Testis (tissue), 3 donors: ENCODE results near the gene OSBPL9. TPM values are rescaled to one million over a fixed set of nuclear protein-coding genes. Genes with fewer than 3 reads are reported as not detected.

Experiments used
- DNase-seq: peaks from one replicate; pipeline ENCODE4 v3.0.0-alpha.2; 2019
- H3K27ac ChIP-seq, 2 donors: fragments of 200-600 bp; sonication (generic); one replicate each; pipeline ENCODE4 v1.5.1; 2019
- H3K27me3 ChIP-seq: fragments of 200-600 bp; sonication (generic); one replicate; pipeline ENCODE4 v1.5.1; 2019
- H3K36me3 ChIP-seq: fragments of 200-600 bp; sonication (generic); one replicate; pipeline ENCODE4 v1.5.1; 2017; ENCODE audit warnings: low read depth; ENCODE audit errors: missing control alignments
- H3K4me1 ChIP-seq: fragments of 200-600 bp; sonication (generic); one replicate; pipeline ENCODE4 v1.5.1; 2019
- H3K4me3 ChIP-seq, 2 donors: fragments of 200-600 bp; sonication (generic); one replicate each; pipeline ENCODE4 v1.5.1; 2017 to 2019
- H3K9me3 ChIP-seq: fragments of 200-600 bp; sonication (generic); one replicate; pipeline ENCODE4 v1.5.1; 2017
- POLR2A ChIP-seq: fragments of 450-650 bp; IDR thresholded peaks from one replicate; pipeline ENCODE4 v1.6.1; 2017; ENCODE audit warnings: antibody characterized with exemption, mild to moderate bottlenecking, moderate library complexity
- WGBS, 2 donors: methylation state at CpG; one replicate each; pipeline ENCODE4 v1.1.5; 2018; 5-methylcytosine and 5-hydroxymethylcytosine counted together
- intact Hi-C: fragments of 100-400 bp; cut with DNase I; formaldehyde crosslinking; loops from one replicate; pipeline ENCODE4 v1.15.1; 2023; ENCODE audit warnings: low total_unique reads
- polyA plus RNA-seq: library from polyadenylated mRNA; stranded (reverse); fragments of 350-450 nt; fragmentation: Illumina TruSeq; extraction: RNeasy Lipid Tissue Mini Kit (QIAGEN cat#74804); gene quantifications from one replicate; pipeline ENCODE4 v1.2.3, GENCODE V29; 2014; ENCODE audit warnings: low read depth, low replicate concordance; ENCODE audit not compliant: insufficient read depth
- total RNA-seq, 2 donors: library from RNA; depleted of rRNA; stranded (reverse); fragments of >200 nt; gene quantifications; one replicate each; pipeline ENCODE4 v1.2.3, GENCODE V29; 2016
- TF ChIP-seq, protein P1 (sequence below), 3 experiments: fragments of 450-650 bp in 2 of 3; fragments of 200-600 bp in 1 of 3; sonication (generic) in 1 of 3; IDR thresholded peaks; one replicate each; pipeline ENCODE4 v1.5.1; 2016 to 2019; ENCODE audit warnings: antibody characterized with exemption in 3 of 3, mild to moderate bottlenecking in 2 of 3, moderate library complexity in 1 of 3

The OSBPL9 gene
- total and polyA plus RNA-seq, 3 donors from 2014 or later = 59.3 to 160 (median 117) TPM

DNA sequence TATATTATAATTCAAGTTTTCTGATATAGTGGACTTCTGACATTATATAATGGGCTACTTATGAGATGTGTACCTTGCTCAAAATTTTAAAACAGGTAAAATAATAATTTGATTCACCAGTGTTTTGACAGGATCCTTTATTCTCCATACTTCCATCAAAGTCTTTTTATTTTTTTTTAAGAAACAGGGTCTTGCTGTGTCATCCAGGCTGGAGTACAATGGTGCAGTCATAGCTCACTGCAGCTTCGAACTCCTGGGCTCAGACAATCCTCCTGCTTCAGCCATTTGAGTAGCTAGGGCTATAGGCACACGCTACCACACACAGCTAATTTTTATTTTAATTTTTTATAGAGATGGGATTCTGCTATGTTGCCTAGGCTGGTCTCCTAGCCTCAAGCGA lies 132.3 kb downstream of the OSBPL9 start:
- Histone ChIP-seq H3K4me1 (no peaks in the 10 kb centered on the region), H3K36me3 (no peaks in the 10 kb centered on the region), H3K27ac (no peak overlapping the region), H3K27me3 (no peaks in the 10 kb centered on the region), H3K9me3 (no peaks in the 10 kb centered on the region), H3K4me3 (no peak overlapping the region)
- intact Hi-C loops = no loop called here
- DNase-seq = no peak
- 91 to 95% methylated on average over 3 of the region's 3 CpGs for WGBS, 2 donors
- TF ChIP-seq, protein P1, sequence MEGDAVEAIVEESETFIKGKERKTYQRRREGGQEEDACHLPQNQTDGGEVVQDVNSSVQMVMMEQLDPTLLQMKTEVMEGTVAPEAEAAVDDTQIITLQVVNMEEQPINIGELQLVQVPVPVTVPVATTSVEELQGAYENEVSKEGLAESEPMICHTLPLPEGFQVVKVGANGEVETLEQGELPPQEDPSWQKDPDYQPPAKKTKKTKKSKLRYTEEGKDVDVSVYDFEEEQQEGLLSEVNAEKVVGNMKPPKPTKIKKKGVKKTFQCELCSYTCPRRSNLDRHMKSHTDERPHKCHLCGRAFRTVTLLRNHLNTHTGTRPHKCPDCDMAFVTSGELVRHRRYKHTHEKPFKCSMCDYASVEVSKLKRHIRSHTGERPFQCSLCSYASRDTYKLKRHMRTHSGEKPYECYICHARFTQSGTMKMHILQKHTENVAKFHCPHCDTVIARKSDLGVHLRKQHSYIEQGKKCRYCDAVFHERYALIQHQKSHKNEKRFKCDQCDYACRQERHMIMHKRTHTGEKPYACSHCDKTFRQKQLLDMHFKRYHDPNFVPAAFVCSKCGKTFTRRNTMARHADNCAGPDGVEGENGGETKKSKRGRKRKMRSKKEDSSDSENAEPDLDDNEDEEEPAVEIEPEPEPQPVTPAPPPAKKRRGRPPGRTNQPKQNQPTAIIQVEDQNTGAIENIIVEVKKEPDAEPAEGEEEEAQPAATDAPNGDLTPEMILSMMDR (IDR thresholded peaks at IDR 0.05) = no peak
- no peak for TF ChIP-seq POLR2A

DNA sequence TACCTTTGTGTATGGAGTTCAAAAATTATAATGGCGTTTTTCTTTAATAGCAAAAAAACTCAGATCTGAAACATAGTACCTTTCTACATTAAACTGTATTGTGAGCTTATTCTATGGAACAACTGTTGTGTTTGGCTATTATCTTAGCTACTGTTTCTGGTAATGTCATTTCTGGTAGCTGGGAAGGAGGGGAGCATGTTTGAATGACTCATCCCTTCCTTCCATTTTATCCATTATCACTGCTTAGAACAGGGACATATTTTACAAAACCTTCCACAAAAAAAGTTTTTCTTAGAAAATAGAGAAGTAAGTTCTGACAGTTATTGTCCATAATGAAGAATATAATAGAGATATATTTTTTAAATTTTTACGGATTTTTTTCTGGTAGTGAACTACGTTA lies 133.3 kb downstream of the OSBPL9 start:
- intact Hi-C loops = no loop called here
- Histone ChIP-seq H3K4me3 (no peak overlapping the region), H3K36me3 (no peaks in the 10 kb centered on the region), H3K9me3 (no peaks in the 10 kb centered on the region), H3K27ac (no peak overlapping the region), H3K27me3 (no peaks in the 10 kb centered on the region), H3K4me1 (no peaks in the 10 kb centered on the region)
- WGBS, 2 donors = 87 to 93% methylated on average over 3 of the region's 3 CpGs
- TF ChIP-seq POLR2A = no peak
- TF ChIP-seq, protein P1 (IDR thresholded peaks at IDR 0.05) = no peak
- no peak for DNase-seq

DNA sequence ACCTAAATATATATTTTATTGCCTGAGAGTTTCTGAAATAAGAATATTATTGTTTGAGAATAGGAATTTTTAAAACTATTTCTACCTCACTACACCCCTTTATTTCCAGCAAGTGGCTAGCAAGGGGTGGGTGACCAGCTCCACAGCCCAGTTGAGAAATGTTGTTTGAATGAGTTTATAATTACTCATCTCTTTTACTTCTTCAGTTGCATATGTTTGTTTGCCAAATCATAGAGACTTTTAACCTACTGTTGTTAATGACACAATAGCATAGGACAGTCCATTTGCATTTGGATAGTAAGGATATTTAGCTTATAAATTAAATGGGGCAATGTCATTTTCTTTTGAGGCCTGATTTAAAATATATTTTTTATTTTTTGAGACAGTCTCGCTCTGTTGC lies 133.8 kb downstream of the OSBPL9 start:
- no peak overlapping the region for H3K27ac ChIP-seq
- H3K36me3 ChIP-seq = no peaks in the 10 kb centered on the region
- no peak for DNase-seq
- TF ChIP-seq, protein P1 (IDR thresholded peaks at IDR 0.05) = no peak
- TF ChIP-seq POLR2A = no peak
- H3K9me3 ChIP-seq = no peaks in the 10 kb centered on the region
- 95% methylated on average over 1 of the region's 1 CpG for WGBS, 2 donors
- no peak overlapping the region for H3K4me3 ChIP-seq
- H3K4me1 ChIP-seq = no peaks in the 10 kb centered on the region
- H3K27me3 ChIP-seq = no peaks in the 10 kb centered on the region
- intact Hi-C loops = no loop called here

DNA sequence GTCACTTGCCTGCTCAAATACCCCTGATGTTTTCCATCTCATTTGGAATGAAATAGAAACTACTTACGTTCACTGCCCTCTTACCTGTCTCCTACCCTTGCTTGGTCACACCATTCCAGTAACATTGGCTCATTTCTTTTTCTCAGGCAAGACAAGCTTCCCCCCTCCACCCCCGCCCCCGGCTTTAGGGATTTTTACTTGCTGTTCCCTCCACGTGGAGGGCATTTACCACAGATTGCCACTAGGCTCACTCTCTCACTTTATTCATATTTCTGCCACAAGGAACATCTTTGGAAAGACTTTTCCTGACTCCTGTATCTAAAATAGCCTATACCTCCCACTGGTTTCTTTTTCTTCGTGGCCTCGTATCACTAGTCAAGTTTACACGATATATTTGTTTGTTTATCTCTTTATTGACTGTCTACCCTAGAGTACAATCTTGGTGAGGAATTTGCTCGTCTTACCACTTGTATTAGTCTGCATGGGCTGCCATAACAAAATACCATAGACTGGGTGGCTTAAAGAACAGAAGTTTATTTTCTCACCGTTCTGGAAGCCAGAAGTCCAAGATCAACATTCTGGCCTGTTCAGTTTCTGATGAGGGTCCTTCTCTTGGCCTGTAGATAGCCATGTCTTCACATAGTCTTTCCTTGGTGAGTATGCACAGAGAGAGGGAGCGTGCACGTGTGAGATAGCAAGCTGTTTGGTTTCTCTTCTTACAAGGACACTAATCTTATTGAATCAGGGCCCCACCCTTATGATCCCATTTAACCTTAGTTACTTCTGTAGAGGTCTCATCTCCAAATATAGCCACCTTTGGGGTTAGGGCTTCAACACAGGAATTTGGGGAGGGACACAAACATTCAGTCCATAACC lies 135.4 kb downstream of the OSBPL9 start:
- H3K27me3 ChIP-seq = no peaks in the 10 kb centered on the region
- no peaks in the 10 kb centered on the region for H3K9me3 ChIP-seq
- H3K4me1 ChIP-seq = no peaks in the 10 kb centered on the region
- intact Hi-C loops = no loop called here
- no peaks in the 10 kb centered on the region for H3K36me3 ChIP-seq
- WGBS, 2 donors = 89 to 94% methylated on average over 11 of the region's 11 CpGs
- no peak overlapping the region for H3K4me3 ChIP-seq
- H3K27ac ChIP-seq = no peak overlapping the region
- DNase-seq = no peak
- no peak for TF ChIP-seq POLR2A
- TF ChIP-seq, protein P1 (IDR thresholded peaks at IDR 0.05) = no peak

DNA sequence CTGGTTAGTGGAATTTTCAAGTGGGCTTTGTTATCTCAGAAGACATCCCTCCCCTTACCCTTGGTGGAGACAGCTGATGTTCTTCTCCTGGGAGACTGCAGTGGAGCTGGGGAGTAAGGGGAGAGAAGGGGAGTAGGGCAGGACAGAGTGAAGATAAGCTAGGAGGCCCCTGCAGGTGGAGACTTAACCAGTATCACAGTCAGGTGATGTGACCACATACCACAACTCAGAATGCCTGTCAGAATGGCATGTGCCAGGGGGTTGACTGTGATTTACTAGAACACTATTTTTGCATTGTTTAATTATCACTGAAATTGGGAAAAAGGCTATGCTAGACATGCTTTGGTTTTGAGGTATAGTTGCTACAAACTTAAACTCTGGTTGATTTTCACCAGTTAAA lies 137.1 kb downstream of the OSBPL9 start:
- Histone ChIP-seq H3K4me3 (no peak overlapping the region), H3K4me1 (no peaks in the 10 kb centered on the region), H3K27me3 (no peaks in the 10 kb centered on the region), H3K27ac (no peak overlapping the region), H3K9me3 (no peaks in the 10 kb centered on the region), H3K36me3 (no peaks in the 10 kb centered on the region)
- no peak for DNase-seq
- no peak for TF ChIP-seq POLR2A
- TF ChIP-seq, protein P1 (IDR thresholded peaks at IDR 0.05) = no peak
- intact Hi-C loops = no loop called here
